GM21447 (cell line): ENCODE data around the gene SVIL.
"Not testable (repeated sequence)": the region's sequence is repeated elsewhere in the genome, so short reads cannot be mapped to it uniquely, and the experiment has no call there.

Source experiments
- ATAC-seq: cut with Tn5 transposase; IDR thresholded peaks from one replicate; pipeline ENCODE4 v1.9.1; 2021; ENCODE audit not compliant: unreplicated experiment

The SVIL gene

GRCh38 chr10:29470355-29470705 lies 164.4 kb downstream of the SVIL start:
- ATAC-seq: no peak

- ATAC-seq: no peak
These were observed 165.1 kb downstream of the SVIL start for GRCh38 chr10:29469481-29470354.

- ATAC-seq: no peak
These were observed 169.4 kb downstream of the SVIL start for GRCh38 chr10:29465384-29465783.

GRCh38 chr10:29464671-29465171 lies 170.1 kb downstream of the SVIL start:
- not testable (repeated sequence) for ATAC-seq

GRCh38 chr10:29461042-29461441 lies 173.7 kb downstream of the SVIL start:
- ATAC-seq: no peak

GRCh38 chr10:29458190-29458589 lies 176.6 kb downstream of the SVIL start:
- not testable (repeated sequence) for ATAC-seq

- ATAC-seq: no peak
These were observed 179.7 kb downstream of the SVIL start for GRCh38 chr10:29455095-29455494.

- no peak for ATAC-seq
These were observed 180.5 kb downstream of the SVIL start for GRCh38 chr10:29454250-29454649.

GRCh38 chr10:29452546-29452945 lies 182.2 kb downstream of the SVIL start:
- no peak for ATAC-seq

GRCh38 chr10:29451946-29452345 lies 182.8 kb downstream of the SVIL start:
- ATAC-seq: no peak

GRCh38 chr10:29450405-29450804 lies 184.4 kb downstream of the SVIL start:
- no peak for ATAC-seq

- peak; percentile 85 for ATAC-seq
These were observed 185.8 kb downstream of the SVIL start for GRCh38 chr10:29448756-29449592.

- ATAC-seq: no peak
These were observed 186.6 kb downstream of the SVIL start for GRCh38 chr10:29448125-29448524.

GRCh38 chr10:29446327-29446726 lies 188.4 kb downstream of the SVIL start:
- no peak for ATAC-seq

GRCh38 chr10:29443745-29444523 lies 190.8 kb downstream of the SVIL start:
- ATAC-seq: no peak

GRCh38 chr10:29440981-29441380 lies 193.8 kb downstream of the SVIL start:
- no peak for ATAC-seq

GRCh38 chr10:29439005-29439404 lies 195.8 kb downstream of the SVIL start:
- not testable (repeated sequence) for ATAC-seq

GRCh38 chr10:29438271-29438670 lies 196.5 kb downstream of the SVIL start:
- ATAC-seq: no peak

GRCh38 chr10:29437871-29438270 lies 196.9 kb downstream of the SVIL start:
- ATAC-seq: no peak

- no peak for ATAC-seq
These were observed 198.8 kb downstream of the SVIL start for GRCh38 chr10:29435809-29436501.
